ENCODE measurements around the gene MRPL32. TPM values are rescaled to one million over a fixed set of nuclear protein-coding genes. Genes with fewer than 3 reads are reported as not detected.

MRPL32 gene
- total RNA-seq, 1 experiment from 2014 or later: 47.5 TPM

DNA sequence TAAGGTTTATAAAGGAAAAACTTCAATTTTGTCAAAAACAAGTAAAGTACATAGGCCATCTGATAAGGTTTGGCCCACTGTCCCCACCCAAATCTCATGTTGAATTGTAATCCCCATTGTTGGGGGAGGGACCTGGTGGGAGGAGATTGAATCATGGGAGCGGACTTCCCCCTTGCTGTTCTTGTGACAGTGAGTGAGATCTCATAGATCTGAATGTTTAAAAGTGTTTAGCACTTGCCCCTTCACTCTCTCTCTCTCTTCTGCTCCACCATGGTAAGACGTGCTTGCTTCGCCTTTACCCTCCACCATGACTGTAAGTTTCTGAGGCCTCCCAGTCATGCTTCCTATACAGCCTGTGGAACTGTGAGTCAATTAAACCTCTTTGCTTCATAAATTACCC, 18.2 kb downstream of the MRPL32 start (continued):
- TF ChIP-seq, protein P1, sequence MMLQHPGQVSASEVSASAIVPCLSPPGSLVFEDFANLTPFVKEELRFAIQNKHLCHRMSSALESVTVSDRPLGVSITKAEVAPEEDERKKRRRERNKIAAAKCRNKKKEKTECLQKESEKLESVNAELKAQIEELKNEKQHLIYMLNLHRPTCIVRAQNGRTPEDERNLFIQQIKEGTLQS (IDR thresholded peaks at IDR 0.05): no peak

DNA sequence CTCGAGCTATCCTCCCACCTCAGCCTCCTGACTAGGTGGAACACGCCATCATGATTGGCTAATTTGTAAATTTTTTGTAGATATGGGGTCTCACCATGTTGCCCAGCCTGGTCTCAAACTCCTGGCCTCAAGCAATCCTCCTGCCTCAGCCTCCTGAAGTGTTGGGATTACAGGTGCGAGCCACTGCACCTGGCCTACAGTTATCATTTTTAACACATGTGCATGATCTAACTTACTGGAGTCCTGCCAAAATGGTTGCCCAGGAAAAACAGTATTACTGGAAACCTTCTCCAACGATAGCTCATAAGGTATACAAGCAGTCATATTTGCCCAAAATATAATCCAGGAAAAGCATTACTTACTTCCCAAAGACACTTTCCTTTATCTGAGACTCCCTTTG, 20.2 kb downstream of the MRPL32 start:
- intact Hi-C loops (cut with micrococcal nuclease): no loop called here
- TF ChIP-seq POLR2AphosphoS5 (IDR thresholded peaks at IDR 0.05; ENCODE audit: low read depth, low read length): no peak
- no peak for TF ChIP-seq SP1 (IDR thresholded peaks at IDR 0.05; ENCODE audit: low read depth)
- TF ChIP-seq, protein P2, sequence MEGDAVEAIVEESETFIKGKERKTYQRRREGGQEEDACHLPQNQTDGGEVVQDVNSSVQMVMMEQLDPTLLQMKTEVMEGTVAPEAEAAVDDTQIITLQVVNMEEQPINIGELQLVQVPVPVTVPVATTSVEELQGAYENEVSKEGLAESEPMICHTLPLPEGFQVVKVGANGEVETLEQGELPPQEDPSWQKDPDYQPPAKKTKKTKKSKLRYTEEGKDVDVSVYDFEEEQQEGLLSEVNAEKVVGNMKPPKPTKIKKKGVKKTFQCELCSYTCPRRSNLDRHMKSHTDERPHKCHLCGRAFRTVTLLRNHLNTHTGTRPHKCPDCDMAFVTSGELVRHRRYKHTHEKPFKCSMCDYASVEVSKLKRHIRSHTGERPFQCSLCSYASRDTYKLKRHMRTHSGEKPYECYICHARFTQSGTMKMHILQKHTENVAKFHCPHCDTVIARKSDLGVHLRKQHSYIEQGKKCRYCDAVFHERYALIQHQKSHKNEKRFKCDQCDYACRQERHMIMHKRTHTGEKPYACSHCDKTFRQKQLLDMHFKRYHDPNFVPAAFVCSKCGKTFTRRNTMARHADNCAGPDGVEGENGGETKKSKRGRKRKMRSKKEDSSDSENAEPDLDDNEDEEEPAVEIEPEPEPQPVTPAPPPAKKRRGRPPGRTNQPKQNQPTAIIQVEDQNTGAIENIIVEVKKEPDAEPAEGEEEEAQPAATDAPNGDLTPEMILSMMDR (IDR thresholded peaks at IDR 0.05 in 2 of 3, conservative IDR thresholded peaks at IDR 0.05 in 1 of 3; ENCODE audit: borderline replicate concordance in 1 of 3, insufficient read depth in 1 of 3, low read depth in 2 of 3, low read length in 2 of 3): no peak
- TF ChIP-seq EGR1 (IDR thresholded peaks at IDR 0.05; ENCODE audit: low read depth): no peak
- no peak for TF ChIP-seq TCF7L2 (IDR thresholded peaks at IDR 0.05; ENCODE audit: borderline replicate concordance, extremely low read depth, insufficient read depth, insufficient read length)
- TF ChIP-seq EZH2phosphoT487 (IDR thresholded peaks at IDR 0.05; ENCODE audit: borderline replicate concordance): no peak
- TF ChIP-seq, protein P1 (IDR thresholded peaks at IDR 0.05): no peak
- TF ChIP-seq, protein P3, sequence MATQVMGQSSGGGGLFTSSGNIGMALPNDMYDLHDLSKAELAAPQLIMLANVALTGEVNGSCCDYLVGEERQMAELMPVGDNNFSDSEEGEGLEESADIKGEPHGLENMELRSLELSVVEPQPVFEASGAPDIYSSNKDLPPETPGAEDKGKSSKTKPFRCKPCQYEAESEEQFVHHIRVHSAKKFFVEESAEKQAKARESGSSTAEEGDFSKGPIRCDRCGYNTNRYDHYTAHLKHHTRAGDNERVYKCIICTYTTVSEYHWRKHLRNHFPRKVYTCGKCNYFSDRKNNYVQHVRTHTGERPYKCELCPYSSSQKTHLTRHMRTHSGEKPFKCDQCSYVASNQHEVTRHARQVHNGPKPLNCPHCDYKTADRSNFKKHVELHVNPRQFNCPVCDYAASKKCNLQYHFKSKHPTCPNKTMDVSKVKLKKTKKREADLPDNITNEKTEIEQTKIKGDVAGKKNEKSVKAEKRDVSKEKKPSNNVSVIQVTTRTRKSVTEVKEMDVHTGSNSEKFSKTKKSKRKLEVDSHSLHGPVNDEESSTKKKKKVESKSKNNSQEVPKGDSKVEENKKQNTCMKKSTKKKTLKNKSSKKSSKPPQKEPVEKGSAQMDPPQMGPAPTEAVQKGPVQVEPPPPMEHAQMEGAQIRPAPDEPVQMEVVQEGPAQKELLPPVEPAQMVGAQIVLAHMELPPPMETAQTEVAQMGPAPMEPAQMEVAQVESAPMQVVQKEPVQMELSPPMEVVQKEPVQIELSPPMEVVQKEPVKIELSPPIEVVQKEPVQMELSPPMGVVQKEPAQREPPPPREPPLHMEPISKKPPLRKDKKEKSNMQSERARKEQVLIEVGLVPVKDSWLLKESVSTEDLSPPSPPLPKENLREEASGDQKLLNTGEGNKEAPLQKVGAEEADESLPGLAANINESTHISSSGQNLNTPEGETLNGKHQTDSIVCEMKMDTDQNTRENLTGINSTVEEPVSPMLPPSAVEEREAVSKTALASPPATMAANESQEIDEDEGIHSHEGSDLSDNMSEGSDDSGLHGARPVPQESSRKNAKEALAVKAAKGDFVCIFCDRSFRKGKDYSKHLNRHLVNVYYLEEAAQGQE (IDR thresholded peaks at IDR 0.05; ENCODE audit: low read depth): no peak
- no TSS peak for BruUV-seq (replicated peaks)
- H3K4me1 ChIP-seq (ENCODE audit: control insufficient read depth in 1 of 2, insufficient read depth in 2 of 2, low read length in 2 of 2): no peaks in the 10 kb centered on the region
- H3K4me3 ChIP-seq (replicated peaks in 1 of 2; ENCODE audit: low read depth in 1 of 2, low read length in 2 of 2): no peak overlapping the region
- H4K20me1 ChIP-seq (ENCODE audit: insufficient read depth): no peaks in the 10 kb centered on the region
- H3K36me3 ChIP-seq (ENCODE audit: control insufficient read depth in 1 of 2, insufficient read depth in 2 of 2, low read length in 2 of 2): no peaks in the 10 kb centered on the region
- CTCF ChIA-PET: no interaction called here
- H2AFZ ChIP-seq (ENCODE audit: low read depth, low read length, poor library complexity, severe bottlenecking): no peak overlapping the region
- H3K9me2 ChIP-seq (ENCODE audit: insufficient read depth): no peaks in the 10 kb centered on the region
- H3K9me3 ChIP-seq (ENCODE audit: control insufficient read depth in 1 of 2, insufficient read depth in 1 of 2, low read depth in 1 of 2, low read length in 2 of 2): no peaks in the 10 kb centered on the region
- DNase-seq (ENCODE audit: low read depth, low spot score) (no peak), ATAC-seq (no peak)
- H3K27ac ChIP-seq (ENCODE audit: low read depth, low read length): no peak overlapping the region
- RAD21 ChIA-PET (ENCODE audit: low non-redundant PET in 1 of 2, low total read pairs in 2 of 2, uncharacterized antibody in 2 of 2, unreplicated experiment in 2 of 2): no interaction called here
- H3K79me2 ChIP-seq (ENCODE audit: insufficient read depth, low read length): no peaks in the 10 kb centered on the region
- no peaks in the 10 kb centered on the region for H3K27me3 ChIP-seq (ENCODE audit: insufficient read depth, low read length)
- POLR2A ChIA-PET: no interaction called here
- H3K4me2 ChIP-seq (ENCODE audit: low read length): no peak overlapping the region
- H3K9ac ChIP-seq (ENCODE audit: low read length): no peak overlapping the region

Measured in HCT116 (cell line).